Activated T-helper 2 cell treated with anti-CD3 and anti-CD28 coated beads, Interferon-gamma antibody, Interleukin-2, Interleukin-4, amounts not matched to agents 10 μg/mL and 5 μg/mL and 100 μg/mL, durations not matched to agents 14 hours and 24 hours and 36 hours (primary cell): ENCODE measurements around the gene LMOD1. TPM values are rescaled to one million over a fixed set of nuclear protein-coding genes. Genes with fewer than 3 reads are reported as not detected.
"Not testable (repeated sequence)": the region's sequence is repeated elsewhere in the genome, so short reads cannot be mapped to it uniquely, and the experiment has no call there.

Source experiments
- DNase-seq: peaks from one replicate; pipeline ENCODE4 v3.0.0; 2021; ENCODE audit warnings: low spot score
- H3K27ac Mint-ChIP-seq: one replicate; pipeline ENCODE4 v1.8.0; 2021; ENCODE audit warnings: mixed read lengths
- H3K27me3 Mint-ChIP-seq: one replicate; pipeline ENCODE4 v1.8.0; 2021; ENCODE audit warnings: low read depth, mixed read lengths
- H3K36me3 Mint-ChIP-seq: one replicate; pipeline ENCODE4 v1.8.0; 2021; ENCODE audit warnings: low read depth, mixed read lengths
- H3K4me1 Mint-ChIP-seq: one replicate; pipeline ENCODE4 v1.8.0; 2021; ENCODE audit warnings: low read depth, mixed read lengths
- H3K4me3 Mint-ChIP-seq: one replicate; pipeline ENCODE4 v1.8.0; 2021; ENCODE audit warnings: low read depth, mild to moderate bottlenecking, moderate library complexity, mixed read lengths
- H3K9me3 Mint-ChIP-seq: one replicate; pipeline ENCODE4 v1.8.0; 2021; ENCODE audit warnings: mixed read lengths
- intact Hi-C: fragments of 100-400 bp; cut with micrococcal nuclease; formaldehyde crosslinking; loops from one replicate; pipeline ENCODE4 v1.15.1; 2023
- total RNA-seq: library from RNA; stranded (reverse); gene quantifications from 2 replicates; pipeline ENCODE4 v1.2.3, GENCODE V29; 2022

LMOD1 gene
- total RNA-seq, 1 donor from 2014 or later = not detected

DNA sequence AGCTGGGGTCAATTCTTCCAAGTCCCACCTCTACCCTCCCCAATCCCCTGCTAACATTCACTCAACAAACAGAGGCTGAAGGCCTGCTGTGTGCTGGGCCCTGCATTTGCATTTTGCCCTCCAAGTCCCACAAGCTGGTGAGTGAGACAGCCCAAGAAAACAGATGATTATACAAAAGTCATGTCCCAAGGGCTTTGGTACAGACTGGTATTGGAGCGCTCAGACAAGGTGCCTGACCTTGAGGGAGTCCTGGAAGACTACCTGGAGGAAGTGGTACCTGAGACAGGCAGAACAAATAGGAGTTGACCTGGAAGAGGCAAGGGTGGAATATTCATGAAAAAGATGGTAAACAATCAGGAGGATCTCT, 4.2 kb downstream of the LMOD1 start:
- intact Hi-C loops = loop anchor here (5.0 kb wide), 1 partner anchor 45 kb away; no protein-coding TSS in a partner anchor
- no peak overlapping the region for H3K27ac Mint-ChIP-seq
- peaks cover 4% of the 10 kb centered on the region for H3K4me1 Mint-ChIP-seq
- H3K9me3 Mint-ChIP-seq = no peaks in the 10 kb centered on the region
- no peak overlapping the region for H3K4me3 Mint-ChIP-seq
- no peaks in the 10 kb centered on the region for H3K36me3 Mint-ChIP-seq
- H3K27me3 Mint-ChIP-seq = peaks cover 37% of the 10 kb centered on the region
- DNase-seq = no peak

DNA sequence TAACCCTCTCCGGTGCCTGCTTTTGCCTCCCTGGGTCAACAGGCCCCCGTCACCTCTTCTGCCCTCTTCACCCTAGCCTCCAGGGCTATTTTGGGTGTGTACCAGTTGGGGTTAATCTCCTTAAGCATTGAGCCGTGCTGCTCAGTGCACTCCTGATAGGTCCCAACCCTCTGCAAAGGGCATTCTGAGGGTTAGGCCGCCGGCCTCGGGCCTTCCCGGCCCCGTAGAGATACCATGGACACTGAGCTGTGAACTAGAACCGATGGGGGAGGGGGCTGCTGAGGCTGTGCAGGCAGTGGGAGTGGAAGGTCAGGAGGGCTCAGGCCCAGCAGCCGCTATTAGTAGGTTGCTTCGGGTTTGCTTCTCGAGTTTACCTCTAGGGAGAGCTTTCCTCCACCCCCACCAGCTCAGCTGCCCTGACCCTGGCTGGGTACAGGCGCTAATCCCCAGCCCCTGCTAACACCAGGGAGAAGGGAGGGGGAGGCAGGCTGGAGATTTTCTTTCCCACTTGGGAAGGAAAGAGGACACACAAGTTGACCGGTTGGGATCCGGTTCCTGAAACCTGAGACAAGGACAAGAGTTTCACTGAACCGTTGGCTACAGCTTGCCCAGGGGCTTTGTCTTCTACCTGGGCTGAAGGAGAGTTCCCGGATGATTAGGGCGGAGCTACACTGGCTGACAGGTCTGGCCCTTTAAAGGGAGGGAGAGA, 4.8 kb downstream of the LMOD1 start:
- H3K27me3 Mint-ChIP-seq = peaks cover 32% of the 10 kb centered on the region
- H3K4me3 Mint-ChIP-seq = no peak overlapping the region
- H3K27ac Mint-ChIP-seq = no peak overlapping the region
- no peaks in the 10 kb centered on the region for H3K9me3 Mint-ChIP-seq
- no peak for DNase-seq
- H3K4me1 Mint-ChIP-seq = peaks cover 4% of the 10 kb centered on the region
- intact Hi-C loops = loop anchor here (5.0 kb wide), 1 partner anchor 44 kb away; no protein-coding TSS in a partner anchor
- H3K36me3 Mint-ChIP-seq = no peaks in the 10 kb centered on the region

DNA sequence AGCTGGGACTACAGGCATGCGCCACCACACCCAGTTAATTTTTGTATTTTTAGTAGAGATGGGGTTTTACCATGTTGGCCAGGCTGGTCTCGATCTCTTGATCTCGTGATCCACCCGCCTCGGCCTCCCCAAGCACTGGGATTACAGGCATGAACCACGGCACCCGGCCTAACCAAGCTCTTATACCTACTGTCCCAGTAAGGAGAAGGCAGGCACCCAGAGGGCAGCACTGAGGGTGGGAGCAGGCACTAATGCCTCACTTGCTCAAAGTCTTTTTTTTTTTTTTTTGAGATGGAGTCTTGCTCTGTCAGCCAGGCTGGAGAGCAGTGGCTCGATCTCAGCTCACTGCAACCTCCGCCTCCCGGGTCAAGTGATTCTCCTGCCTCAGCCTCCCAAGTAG, 6.0 kb downstream of the LMOD1 start:
- H3K36me3 Mint-ChIP-seq, H3K27ac Mint-ChIP-seq, H3K9me3 Mint-ChIP-seq, H3K4me1 Mint-ChIP-seq, DNase-seq, H3K4me3 Mint-ChIP-seq: not testable (repeated sequence)
- H3K27me3 Mint-ChIP-seq = peaks cover 24% of the 10 kb centered on the region
- intact Hi-C loops = loop anchor here (5.0 kb wide), 1 partner anchor 43 kb away; no protein-coding TSS in a partner anchor

DNA sequence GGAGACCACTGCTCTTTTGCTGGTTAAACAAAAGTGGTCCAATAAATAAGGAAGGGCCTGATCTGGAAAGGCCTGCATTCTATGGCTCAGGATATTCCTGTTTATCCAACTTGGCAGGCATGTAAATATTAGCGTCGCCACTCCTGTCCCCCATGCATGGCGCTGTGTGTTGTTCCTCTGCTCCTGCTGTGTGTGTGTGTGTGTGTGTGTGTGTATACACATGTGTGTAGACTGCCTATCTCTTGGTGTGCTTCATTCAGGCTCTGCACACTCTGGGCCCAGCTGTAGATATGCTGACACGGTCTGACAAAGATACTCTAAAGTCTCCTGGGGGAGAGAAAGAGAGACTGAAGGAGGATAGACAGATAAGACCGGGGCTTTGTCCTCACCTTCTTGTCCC, 6.8 kb downstream of the LMOD1 start:
- Mint-ChIP-seq H3K27ac (no peak overlapping the region), H3K9me3 (no peaks in the 10 kb centered on the region), H3K36me3 (no peaks in the 10 kb centered on the region), H3K4me3 (no peak overlapping the region), H3K27me3 (peaks cover 21% of the 10 kb centered on the region), H3K4me1 (no peaks in the 10 kb centered on the region)
- intact Hi-C loops = no loop called here
- no peak for DNase-seq

DNA sequence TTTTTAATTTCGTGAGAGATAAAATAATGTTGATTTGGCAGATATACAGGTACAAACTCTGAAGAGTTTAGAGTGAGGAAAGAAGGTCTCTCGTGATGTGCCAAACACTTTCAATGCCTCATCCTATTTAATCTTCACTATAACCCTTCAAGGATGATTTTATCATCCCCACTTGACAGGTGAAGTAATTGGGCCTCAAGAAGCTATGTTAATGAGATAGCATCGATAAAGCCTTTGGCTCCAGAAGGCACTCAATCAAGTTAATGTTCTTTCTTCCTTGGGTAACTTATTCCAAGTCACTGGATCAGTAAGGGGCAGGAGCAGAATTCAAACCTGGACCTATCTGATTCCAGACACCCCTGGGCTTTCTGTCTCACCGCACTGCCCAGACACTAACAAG, 7.2 kb downstream of the LMOD1 start:
- peaks cover 23% of the 10 kb centered on the region for H3K27me3 Mint-ChIP-seq
- H3K9me3 Mint-ChIP-seq = no peaks in the 10 kb centered on the region
- H3K27ac Mint-ChIP-seq = no peak overlapping the region
- H3K4me1 Mint-ChIP-seq = no peaks in the 10 kb centered on the region
- no peak for DNase-seq
- no peak overlapping the region for H3K4me3 Mint-ChIP-seq
- no peaks in the 10 kb centered on the region for H3K36me3 Mint-ChIP-seq
- intact Hi-C loops = no loop called here

DNA sequence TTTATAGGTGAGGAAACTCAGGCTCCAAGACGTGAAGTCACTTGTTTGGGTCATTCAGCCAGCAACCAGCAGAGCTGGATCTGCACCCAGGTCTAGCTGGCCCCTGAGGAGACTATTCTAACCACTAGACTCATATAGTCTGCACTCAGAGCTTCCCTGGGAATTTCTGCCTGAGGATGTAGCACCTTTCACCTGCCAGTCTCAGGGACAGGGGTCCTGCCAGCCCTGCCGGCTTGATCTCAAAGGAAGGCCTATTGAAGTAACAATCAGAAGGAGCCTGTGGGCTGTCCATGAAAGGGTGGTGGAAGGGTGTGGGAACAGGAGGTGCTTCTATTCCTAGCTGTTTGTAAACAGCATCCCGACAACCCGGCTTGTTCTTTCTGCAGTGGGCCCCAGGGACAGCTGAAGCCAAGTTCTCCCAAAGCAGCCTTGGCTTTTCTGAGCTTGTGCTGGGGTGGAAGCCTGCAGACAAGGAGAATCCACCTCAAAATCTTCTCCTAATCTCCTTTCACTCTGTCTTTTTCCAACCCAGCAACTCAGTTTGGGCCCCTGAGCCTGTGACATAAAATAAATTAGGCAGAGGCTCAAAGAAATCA, 7.8 kb downstream of the LMOD1 start:
- Mint-ChIP-seq H3K27me3 (peaks cover 17% of the 10 kb centered on the region), H3K4me3 (no peak overlapping the region), H3K4me1 (no peaks in the 10 kb centered on the region), H3K9me3 (no peaks in the 10 kb centered on the region), H3K36me3 (no peaks in the 10 kb centered on the region), H3K27ac (no peak overlapping the region)
- DNase-seq = no peak
- intact Hi-C loops = no loop called here

DNA sequence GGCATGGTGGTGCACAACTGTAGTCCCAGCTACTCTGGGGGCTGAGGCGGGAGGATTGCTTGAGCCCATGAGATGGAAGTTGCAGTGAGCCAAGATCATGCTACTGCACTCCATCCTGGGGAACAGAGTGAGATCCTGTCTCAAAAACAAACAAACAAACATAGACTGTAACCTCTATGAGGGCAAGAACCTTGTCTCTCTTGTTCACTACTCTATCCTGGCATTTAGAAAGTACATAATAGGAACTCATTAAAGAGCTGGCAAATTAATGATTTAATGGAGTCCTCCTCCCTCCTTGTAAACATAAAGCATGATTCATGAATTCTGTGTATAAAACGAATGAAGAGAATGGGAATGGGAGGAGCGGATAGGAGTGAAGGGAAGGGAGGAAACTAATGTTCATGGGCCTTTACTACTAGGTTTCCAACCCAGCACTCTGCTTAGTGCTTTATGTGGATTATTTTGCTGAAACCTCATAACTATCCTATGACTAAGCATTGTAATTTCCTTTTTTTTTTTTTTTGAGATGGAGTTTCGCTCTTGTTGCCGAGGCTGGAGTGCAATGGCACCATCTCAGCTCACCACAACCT, 8.6 kb downstream of the LMOD1 start:
- Mint-ChIP-seq H3K27ac (no peak overlapping the region), H3K9me3 (no peaks in the 10 kb centered on the region), H3K4me1 (no peaks in the 10 kb centered on the region), H3K4me3 (no peak overlapping the region), H3K36me3 (no peaks in the 10 kb centered on the region), H3K27me3 (peaks cover 19% of the 10 kb centered on the region)
- intact Hi-C loops = no loop called here
- DNase-seq = no peak

DNA sequence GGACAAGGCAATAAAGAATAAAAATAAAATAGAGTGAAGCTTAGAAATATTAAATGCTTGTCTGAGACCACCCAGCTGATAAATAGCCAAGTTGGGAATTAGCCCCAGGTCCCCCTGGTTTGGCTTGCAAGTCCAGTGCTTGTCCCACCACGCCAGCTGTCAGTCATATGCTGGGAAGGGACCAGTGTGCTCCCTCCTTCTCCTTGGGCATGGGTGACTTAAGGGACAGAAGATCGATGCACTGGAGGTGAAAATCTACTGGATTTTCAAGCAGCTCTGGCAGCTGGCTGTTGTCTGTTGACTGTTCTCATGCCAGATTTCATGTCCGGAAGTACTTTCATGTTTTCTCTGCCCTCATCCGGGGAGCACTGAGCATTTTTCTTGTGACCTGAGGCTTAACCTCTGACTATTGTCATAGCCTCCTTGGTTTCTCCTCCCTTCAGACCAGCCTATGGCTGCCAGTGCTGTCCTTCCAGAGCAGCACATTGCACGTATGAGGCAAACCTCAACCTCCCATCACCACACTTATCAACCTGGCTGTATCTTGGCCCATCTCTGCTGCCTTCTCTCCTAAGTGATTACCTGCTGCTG, 12.4 kb downstream of the LMOD1 start:
- H3K4me1 Mint-ChIP-seq = no peaks in the 10 kb centered on the region
- H3K9me3 Mint-ChIP-seq = no peaks in the 10 kb centered on the region
- no peaks in the 10 kb centered on the region for H3K36me3 Mint-ChIP-seq
- H3K4me3 Mint-ChIP-seq = no peak overlapping the region
- DNase-seq = no peak
- intact Hi-C loops = no loop called here
- H3K27me3 Mint-ChIP-seq = peaks cover 20% of the 10 kb centered on the region
- no peak overlapping the region for H3K27ac Mint-ChIP-seq

DNA sequence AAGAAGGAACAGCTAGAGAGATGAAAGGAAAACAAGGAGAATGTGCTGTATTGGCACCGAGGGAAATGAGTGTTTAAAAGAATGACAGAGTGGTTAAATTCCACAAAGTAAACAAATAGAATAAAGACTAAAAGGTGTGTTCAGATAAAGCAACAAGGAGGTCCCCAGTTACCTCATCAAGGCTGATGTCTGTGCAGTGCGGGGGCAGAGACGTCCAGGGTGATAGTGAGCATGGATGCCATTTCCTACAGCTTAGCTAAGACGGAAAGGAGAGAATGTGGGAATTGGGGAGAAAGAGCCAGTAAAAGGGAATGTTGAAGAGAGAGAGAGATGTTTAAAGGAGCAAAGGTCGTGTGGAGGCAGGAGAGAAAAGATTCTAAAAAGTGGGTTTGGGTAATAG, 15.5 kb downstream of the LMOD1 start:
- peaks cover 12% of the 10 kb centered on the region for H3K27me3 Mint-ChIP-seq
- no peak overlapping the region for H3K4me3 Mint-ChIP-seq
- H3K36me3 Mint-ChIP-seq = no peaks in the 10 kb centered on the region
- intact Hi-C loops = no loop called here
- no peak for DNase-seq
- H3K27ac Mint-ChIP-seq = no peak overlapping the region
- no peaks in the 10 kb centered on the region for H3K4me1 Mint-ChIP-seq
- no peaks in the 10 kb centered on the region for H3K9me3 Mint-ChIP-seq

DNA sequence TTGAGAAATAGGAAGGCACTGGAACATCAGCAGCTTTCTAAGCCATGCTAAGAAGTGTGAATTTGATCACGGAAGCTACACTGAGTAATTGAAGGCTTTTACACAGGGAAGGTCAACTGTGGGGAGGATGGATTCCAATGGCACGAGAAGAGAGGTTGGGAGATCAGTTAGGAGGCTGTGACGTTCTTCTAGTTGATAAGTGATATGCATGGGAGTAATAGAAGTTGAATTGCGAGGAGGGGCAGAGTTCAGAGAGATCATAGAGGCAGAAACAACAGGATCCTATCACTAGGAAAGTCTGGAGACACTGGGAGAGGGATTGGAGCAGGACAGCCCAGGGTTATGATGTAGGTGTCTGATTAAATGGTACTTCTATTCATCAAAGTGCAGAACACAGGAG, 16.2 kb downstream of the LMOD1 start:
- Mint-ChIP-seq H3K9me3 (no peaks in the 10 kb centered on the region), H3K27ac (no peak overlapping the region), H3K4me3 (no peak overlapping the region), H3K27me3 (peaks cover 14% of the 10 kb centered on the region), H3K36me3 (no peaks in the 10 kb centered on the region), H3K4me1 (no peaks in the 10 kb centered on the region)
- intact Hi-C loops = no loop called here
- DNase-seq = no peak

DNA sequence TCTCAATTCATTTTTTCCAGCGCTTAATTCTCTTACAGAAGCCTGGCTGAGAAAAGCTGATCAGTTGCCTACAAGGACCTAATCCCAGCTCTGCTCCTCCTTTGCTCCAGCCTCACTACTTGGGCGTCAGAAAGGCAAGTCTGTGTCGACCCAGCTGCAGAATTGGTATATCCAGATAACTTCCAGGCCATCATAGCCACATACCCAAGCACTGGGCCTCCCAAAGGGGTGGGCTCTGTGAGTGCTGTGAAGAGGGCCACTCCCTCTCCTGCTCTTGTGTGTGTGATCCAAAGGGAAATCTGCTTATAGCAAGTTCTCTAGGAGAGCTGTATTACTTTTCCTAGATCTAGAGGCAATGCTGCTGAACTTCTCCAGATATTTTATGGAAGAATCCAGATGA, 18.1 kb downstream of the LMOD1 start:
- Mint-ChIP-seq H3K27me3 (peaks cover 8% of the 10 kb centered on the region), H3K36me3 (no peaks in the 10 kb centered on the region), H3K9me3 (no peaks in the 10 kb centered on the region), H3K27ac (no peak overlapping the region), H3K4me1 (no peaks in the 10 kb centered on the region), H3K4me3 (no peak overlapping the region)
- intact Hi-C loops = no loop called here
- DNase-seq = no peak

DNA sequence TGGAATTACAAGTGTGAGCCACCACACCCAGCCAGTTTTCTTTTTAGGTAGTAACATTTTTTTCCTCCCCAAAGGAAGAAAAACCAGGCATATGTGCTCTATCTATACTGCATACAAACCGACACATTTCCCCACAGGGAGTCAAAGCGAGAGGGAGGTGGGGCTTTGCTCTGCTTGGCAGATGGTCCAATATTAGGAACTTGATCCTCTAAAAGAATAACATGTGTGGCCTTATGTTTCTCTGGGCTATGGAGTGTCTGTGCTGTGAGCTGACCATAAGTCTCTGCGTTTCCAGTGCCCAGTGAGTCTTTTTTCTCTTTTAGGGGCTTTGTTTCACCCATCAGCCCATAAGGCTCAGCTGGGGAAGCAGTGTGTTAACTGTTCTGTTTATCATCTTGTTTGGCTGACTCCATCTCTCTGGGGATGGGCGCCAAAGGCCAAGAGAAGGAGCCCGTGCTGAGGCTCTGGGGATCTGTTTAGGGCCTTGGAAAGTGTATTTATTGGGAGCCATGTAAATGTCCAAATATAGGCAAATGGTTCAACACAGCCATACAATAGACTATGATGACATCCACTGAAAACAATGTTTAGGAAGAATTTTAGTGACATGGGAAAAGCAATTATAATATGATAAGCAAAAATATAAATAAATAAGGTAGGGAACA, 20.2 kb downstream of the LMOD1 start:
- Mint-ChIP-seq H3K4me1 (no peaks in the 10 kb centered on the region), H3K4me3 (no peak overlapping the region), H3K27ac (no peak overlapping the region), H3K27me3 (peaks cover 10% of the 10 kb centered on the region), H3K36me3 (no peaks in the 10 kb centered on the region), H3K9me3 (no peaks in the 10 kb centered on the region)
- DNase-seq = no peak
- intact Hi-C loops = no loop called here

DNA sequence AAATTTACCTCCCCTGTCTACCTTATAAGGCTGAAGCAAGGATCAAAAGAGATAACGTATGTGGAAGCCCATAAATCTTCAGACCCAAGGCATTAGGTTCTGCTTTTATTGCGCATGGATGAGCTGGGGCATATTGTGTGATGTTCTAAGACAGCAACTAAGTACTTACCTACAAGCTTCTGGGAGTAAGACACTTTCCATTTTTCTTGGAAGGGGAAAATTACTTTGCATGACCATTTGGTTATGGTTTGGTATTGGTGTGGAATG, 21.1 kb downstream of the LMOD1 start:
- intact Hi-C loops = no loop called here
- DNase-seq = no peak
- Mint-ChIP-seq H3K27ac (no peak overlapping the region), H3K36me3 (no peaks in the 10 kb centered on the region), H3K9me3 (no peaks in the 10 kb centered on the region), H3K4me1 (no peaks in the 10 kb centered on the region), H3K4me3 (no peak overlapping the region), H3K27me3 (peaks cover 10% of the 10 kb centered on the region)
